HG02852 (cell line): ENCODE data around the gene JAM2.
A peak's percentile ranks its signal among the peaks of the same experiment; 100 is the strongest.
"Not testable (repeated sequence)": the region's sequence is repeated elsewhere in the genome, so short reads cannot be mapped to it uniquely, and the experiment has no call there.

Experiments used
- ATAC-seq: cut with Tn5 transposase; IDR thresholded peaks from one replicate; pipeline ENCODE4 v1.9.1; 2021; ENCODE audit warnings: mild to moderate bottlenecking, moderate library complexity; ENCODE audit not compliant: unreplicated experiment

The JAM2 gene, protein sequence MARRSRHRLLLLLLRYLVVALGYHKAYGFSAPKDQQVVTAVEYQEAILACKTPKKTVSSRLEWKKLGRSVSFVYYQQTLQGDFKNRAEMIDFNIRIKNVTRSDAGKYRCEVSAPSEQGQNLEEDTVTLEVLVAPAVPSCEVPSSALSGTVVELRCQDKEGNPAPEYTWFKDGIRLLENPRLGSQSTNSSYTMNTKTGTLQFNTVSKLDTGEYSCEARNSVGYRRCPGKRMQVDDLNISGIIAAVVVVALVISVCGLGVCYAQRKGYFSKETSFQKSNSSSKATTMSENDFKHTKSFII

DNA sequence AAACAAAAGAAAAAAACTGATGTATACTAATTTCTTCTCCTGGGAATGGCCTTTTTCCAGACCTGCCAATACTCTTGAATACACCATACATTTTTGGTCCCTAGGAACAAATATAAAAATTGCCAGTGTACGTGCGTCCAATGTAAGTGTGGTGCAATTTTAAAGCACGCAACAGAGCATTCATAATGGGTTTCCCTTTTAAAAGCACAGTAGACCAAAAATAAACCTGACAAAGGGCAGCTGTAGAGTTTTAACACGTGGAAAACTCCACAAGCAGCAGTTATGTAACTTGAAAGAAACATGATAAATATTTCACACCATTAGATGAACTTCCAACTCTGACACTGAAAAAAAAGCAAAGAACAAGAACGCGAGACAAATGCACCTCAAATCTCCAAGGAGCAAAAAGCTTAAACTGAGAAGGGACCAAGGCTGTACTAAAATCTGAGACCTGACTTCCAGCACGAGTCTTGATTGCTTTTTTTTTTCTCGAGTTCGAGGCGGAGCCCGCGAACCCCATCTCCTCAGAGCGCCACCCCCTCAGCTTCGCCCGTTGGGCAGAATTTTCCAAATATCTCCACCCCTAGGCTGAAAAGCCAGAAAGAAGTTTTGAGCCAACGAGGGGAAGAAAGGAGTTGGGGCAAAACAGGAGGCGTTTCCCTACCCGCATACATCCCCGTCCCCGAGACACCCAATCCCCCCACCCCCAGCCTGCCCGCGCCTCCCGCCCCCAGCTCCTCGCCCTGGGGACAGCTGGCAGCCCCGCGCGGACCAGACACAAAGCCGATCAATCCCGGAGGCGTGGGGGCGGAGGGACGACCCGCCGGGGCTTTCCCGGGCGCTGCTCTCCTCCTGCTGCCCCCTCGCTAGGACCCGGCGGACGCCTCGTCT, at the start of gene JAM2:
Gene JAM2 (plus strand): TSS at position 599 of the 891 bp plus-strand sequence. CDS start 564 bp downstream, outside the sequence.
- ATAC-seq, result peak; percentile 53

DNA sequence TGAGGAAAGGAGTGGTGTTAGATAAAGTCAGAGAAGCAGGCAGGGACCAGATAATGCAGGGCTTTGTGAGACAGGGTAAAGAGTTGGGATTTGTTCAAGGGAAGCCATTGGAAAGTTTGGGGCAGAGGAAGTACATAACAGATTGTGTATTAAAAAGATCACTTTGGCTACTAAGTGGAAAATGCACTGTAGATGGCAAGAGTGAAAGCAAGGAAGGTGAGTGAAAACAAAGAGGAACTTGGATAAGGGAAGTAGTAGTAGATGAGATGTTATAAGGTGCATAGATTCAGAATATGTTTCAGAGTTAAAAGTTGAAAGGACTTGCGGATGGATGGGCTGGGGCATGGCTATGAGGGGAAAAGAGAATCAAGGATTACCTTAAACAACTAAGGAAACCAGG, 49.2 kb upstream of the JAM2 start:
- ATAC-seq, result no peak

DNA sequence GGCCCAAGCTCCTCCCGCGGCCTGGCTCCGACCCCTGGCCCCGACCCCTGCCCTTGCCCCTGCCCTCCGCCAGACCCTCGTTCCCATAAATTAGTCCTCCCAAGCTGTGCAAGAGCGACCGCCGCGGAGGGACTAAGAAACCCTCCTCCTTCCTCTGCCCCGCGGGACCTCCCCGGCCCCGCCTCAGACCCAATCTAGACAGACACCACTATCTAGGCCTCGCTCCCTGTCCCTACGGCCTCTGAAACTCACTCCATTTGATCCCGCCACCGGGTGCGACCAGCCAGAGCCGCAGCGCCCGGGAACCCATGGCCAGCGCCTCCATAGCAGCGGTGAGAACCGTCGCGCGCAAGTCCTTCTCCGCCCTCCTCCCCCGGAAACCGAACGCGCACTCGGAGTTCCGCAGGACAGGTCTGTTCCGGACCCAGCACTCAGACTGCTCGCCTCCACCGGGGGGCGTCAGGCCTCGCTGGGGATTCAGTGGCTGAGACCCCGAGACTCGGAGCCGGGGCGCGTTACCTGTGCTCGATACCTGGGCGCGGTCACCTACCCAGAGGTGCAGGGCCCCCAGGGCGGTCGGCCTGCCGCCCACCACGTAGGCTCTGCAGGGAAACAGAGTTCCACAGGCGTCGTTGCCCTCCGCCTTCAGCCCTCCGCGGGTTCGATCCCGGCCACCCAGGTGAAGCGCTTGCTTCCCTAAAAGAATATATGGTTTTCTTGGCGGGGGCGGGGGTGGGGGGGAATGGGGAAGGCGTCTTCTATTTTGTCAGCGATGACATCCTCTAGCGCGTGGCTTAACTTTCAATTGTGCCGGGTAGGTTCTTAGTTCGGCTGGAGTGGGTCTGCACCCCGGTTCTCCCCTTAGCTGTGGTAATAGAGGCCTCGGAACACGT, 31.7 kb upstream of the JAM2 start, which contains the start of gene MRPL39:
Gene MRPL39 (minus strand): TSS at position 331 of the 893 bp plus-strand sequence. CDS start 6 bp downstream, at position 325.
- ATAC-seq, result peak; percentile 93

DNA sequence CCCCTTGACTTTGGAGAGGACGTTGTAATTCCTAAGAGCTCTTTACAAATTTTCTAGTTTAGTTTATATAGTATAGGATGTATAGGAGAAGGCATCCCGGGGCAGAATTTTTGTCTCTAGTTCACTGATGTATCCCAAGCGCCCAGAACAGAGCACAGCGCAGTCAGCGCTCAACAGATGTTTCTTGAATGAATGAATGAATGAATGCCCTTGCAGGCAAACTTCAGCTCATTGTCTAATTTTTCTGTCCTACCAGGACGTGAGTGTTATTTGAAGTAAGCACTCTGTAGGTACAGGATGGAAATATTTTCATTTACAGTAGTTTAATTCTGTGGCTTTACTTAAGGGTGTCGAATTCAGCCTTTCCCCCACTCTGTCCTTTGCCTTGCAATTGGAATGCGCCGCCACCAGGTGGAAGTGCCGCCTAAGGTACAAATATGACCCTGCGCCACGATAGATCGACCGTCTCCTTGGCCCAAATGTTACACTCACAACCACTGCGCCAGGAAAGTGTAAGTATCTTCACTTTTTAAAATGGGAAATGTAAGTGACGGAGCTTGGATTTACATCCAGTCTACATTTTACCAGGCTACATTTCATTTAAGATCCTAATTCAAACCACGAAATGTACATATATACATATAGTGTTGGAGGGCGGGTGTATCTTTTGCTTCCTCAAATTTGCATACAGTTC, 30.9 kb upstream of the JAM2 start:
- ATAC-seq, result peak; percentile 82

DNA sequence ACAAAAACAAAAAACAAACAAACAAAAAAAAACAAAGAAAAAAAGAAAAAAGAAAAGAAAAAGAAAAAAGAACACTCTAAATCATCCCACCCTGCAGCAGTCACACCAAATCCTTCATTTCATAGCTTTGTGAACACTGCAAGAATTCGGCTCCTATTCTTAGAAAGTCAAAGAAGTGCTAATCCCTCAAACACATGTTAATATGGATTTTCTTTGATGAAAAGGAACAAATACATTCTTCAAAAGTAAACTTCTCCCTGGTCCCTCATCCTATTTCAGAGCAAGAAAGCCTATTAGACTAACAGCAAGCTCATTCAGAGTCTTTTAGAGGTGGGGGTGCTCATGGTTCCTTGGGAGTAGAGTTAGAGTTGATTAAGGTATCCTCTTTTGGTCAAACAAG, 24.6 kb upstream of the JAM2 start:
- ATAC-seq, result no peak

DNA sequence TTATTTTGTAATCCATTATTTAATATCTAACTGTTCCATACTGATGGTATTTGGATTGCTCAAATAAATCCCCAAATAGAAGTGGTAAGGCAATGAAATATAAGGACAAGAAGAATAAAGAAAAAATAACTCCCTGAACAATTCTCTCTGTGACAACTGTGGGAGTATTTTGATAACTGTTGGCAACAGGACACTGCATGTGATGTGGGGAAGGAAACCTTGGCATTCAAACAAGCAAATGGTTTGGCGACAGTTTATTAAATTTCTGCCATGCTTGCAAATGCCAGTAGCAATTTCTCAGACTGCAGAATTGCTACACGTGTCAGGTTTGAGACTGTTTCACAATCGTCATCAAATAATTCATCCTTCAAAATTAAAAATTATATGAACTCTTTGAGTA, 23.2 kb upstream of the JAM2 start:
- no peak for ATAC-seq

DNA sequence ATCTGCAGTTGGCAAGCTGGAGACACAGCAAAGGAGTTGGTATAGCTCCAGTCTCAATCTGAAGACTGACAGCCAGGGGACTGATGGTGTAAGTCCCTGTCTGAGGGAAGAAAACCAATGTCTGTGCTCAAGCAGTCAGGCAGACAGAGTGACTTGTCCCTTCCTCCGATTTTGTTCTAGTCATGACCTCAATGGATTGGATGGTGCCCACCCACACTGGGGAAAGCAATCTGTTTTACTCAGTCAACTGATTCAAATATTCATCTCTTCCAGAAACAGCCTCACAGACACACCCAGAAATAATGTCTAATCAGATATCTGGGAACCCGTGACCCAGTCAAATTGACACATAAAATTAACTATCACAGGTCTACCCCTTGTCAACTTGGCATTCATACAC, 19.9 kb upstream of the JAM2 start:
- no peak for ATAC-seq

DNA sequence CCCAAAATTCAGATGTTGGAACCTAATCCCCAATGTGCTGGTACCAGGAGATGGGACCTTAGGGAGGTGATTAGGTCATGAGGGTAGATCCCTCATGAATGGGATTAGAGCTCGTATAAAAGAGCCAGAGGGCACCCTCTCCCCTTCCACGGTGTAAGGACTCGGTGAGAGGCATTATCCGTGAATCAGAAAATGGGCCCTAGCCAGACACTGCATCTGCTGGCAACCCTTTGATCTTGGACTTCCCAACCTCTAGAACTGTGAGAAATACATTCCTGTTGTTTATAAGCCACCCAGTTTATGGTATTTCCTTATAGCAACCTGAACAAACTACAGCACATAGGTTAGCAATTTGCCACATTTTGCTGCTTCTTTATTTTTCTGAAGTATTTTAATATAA, 14.5 kb upstream of the JAM2 start:
- no peak for ATAC-seq

DNA sequence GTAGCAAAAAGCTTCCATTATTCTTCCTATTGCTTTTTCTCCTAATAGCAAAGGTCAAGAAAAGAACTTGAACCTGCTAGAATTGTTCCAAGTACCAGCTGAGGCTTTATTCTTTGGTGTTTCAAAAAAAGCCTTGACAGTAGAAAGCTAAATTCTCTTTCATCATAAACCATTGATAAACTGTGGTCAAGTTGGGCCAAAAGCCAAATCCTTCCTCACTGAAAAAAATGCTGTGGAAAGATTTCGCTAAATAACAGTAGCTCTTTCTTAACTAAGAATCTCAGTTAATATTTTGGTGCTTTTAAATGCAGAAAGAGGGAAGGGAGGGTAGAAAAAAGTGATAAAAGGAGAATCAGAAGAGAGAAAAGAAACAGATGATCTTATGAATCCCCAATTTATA, 14.0 kb upstream of the JAM2 start:
- no peak for ATAC-seq

DNA sequence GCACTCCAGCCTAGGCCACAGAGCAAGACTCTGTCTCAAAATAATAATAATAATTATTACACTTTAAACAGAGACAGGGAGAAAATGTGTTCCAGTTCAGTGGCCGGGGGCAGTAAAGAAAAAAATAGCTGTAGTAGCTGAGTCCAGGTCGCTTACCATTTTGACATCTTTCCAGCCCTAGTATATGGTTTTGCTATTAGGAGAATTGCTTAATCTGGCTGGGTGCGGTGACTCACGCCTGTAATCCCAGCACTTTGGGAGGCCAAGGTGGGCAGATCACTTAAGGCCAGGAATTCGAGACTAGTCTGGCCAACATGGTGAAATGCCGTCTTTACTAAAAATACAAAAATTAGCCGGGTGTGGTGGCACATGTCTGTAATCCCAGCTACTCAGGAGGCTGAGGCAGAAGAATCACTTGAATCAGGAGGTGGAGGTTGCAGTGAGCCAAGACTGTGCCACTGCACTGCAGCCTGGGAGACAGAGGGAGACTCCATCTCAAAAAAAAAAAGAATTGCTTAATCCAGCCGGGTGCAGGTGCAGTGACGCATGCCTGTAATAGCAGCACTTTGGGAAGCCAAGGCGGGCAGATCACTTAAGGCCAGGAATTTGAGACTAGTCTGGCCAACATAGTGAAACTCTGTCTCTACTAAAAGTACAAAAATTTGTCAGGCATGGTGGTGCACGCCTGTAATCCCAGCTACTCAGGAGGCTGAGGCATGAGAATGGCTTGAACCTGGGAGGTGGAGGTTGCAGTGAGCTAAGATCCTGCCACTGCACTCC, 13.1 kb upstream of the JAM2 start:
- not testable (repeated sequence) for ATAC-seq

DNA sequence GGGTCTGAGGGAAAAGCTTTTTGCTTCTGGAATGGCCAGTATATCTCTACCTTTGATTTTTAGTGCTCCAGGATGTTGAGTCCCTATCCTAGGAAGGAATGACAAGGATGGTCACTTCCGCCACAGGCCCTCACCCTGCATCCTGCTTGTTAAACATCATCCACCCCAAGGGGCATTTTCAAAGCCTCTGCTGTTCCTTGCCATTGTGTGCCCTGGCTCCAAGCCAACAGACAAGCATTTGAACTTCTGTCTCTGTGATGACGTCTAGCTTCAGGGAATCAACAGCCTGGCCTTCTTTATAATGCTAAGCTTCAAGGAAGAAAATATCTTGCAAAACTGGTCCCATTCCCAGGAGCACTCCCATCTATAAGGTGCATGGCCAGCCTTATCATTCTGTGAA, 12.3 kb upstream of the JAM2 start:
- ATAC-seq, result no peak

DNA sequence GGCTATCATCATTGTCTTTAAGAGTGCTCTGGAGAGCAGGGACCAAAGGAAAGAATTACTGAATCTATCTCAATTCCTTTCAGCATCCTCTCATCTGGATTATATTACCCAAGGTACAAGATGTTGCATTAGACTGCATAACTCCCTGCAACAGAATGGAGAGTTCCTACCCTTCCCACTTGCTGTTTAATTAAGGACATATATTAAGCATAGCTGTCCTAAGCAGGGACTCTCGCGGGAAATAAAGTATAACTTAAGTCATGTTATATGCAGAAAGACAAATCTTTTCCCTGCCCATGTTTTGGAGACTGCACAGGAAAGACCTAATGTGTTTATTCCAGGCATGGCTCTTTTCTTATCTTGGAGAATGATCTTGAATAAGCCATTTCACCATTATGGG, 6.8 kb upstream of the JAM2 start:
- ATAC-seq, result no peak

DNA sequence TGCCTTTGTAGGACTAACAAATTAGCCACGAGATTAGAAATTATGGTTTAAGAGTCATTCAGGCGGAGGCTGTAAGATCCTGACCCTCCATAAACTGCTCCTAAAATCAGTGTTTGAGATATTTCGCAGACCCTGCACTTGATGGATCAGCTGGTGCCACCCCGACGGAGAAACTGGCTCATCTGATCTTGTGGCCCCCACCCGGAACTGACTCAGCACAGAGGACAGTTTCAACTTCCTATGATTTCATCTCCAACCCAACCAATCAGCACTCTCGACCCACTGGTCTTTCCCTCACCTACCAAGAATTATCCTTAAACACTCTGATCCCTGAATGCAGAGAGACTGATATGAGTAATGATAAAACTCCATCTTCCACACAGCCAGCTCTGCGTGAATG, 3.7 kb upstream of the JAM2 start:
- no peak for ATAC-seq

DNA sequence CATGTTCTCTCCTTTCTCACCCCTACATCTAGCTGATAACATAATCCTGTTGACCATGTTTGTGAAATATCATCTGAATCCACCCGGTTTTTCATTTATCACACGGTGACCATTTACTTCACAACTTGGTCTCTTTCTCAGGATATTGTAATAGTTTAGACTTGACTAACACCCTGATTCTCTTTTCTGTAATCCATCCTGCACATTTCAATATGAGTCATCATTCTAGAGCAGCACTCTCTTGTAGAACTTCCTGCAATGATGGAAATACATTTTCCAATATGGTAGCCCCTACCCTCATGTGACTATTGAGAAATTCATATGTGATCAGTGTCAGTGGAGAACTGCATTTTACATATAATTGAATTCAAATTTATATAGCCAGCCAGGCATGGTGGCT, 2.3 kb upstream of the JAM2 start:
- ATAC-seq, result no peak

DNA sequence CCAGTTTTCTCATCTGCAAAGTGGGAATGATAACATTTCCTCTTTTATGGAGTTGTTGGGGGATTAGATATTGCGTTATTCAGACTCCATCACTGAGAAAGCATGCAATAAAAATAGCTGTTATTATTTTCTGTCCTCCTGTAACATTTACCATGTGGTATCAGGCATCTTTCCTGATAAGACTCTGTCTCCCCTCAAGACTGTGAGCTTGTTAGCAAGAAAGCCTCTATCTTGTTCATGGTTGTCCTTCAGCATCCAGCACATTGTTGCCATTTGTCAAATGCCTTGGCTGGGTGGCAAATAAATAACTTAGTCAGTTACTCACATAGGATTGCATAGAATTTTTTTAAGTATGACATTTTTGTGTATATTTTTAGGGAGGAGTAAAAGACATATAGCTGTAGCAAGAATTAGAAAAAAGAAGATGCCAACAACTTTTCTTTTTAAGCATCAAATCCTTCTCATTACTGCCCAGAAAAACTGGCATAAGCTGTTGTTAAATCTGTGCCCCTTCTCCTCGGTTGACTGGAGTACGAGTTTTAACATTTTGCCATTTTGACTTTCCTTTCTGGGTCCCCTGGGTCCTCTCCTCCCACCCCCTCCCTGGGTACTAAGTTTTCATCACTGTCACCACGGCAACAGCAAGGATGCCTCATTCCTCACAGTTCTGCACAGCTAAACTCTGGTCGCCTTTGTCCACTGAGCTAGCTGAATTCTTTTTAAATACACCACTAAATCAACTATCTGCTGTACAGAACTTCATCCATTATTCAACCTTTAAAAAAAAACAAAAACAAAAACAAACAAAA, 1.0 kb upstream of the JAM2 start:
- ATAC-seq, result no peak

DNA sequence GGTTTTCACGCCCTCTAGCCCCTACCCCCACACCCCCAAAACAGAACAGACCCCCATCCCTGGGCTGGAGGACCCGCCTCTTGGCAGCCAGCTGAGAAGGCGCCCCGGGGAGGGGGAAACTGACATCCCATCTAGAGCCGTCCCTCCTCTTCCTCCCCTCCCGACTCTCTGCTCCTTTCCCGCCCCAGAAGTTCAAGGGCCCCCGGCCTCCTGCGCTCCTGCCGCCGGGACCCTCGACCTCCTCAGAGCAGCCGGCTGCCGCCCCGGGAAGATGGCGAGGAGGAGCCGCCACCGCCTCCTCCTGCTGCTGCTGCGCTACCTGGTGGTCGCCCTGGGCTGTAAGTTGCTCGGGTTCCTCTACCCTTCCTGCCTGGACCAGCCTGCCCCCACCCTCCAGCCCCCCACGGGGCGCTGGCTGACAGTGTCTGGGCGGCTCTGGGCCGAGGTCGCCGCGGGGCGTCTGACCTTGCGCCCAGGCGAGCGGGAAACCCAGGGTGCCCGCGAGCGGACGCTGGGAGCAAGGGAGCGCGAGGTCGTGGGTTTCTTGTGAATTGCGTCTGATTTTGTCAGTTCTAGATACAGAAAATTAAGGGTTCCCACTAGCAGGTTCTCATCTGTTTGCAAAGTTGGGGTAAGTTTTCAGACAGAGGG, 618 bp downstream of the JAM2 start:
- ATAC-seq, result peak; percentile 75

DNA sequence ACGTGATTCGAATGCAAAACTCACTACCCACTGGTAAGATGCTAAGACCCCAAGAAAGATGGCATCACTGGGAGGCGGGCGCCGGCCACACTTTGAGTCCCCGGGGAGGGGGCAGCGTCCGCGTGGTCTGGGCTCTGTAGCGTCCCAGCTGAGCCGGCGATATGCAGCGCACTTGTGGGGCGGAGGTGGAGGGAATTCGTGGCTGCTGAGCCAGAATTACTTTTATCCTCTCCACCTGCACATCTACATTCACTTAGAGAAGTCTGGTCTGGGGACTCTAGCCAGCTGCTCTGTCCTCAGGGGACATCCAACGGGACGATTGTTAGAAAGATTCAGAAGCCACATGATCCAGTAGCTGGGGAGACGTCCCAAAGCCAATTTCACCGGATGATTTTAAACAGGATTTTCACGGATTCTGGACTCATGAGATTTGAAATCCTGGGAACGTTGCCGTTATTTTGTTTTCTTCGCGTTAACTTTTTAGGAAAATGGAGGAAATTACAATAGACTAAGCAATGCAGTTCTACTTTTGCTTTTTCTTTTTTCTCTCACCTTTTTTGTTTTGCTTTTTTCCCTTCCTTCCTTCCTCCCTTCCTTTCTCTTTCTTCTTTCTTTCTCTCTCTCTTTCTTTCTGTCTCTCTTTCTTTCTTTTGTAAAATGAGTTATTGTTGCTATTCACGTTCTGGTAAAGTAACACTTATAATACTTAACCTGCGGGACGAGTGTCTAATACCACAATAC, 1.3 kb downstream of the JAM2 start:
- ATAC-seq, result peak; percentile 24

DNA sequence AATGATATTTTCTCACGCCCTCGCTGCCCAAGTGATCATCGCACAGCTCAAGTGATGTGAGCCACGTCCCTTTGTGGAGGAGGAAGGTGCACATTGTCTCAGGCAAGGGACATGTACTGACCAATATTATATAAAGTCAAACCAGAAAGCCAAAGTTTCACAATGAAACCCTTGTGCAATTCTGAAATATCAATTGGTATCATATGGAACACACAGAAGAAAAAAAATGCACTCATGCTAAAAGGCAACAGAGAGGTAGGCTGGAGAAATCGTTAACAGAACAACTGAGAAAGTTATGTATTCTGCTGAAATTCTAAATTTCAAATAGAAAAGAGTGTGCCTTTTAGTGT, 1.9 kb downstream of the JAM2 start:
- ATAC-seq, result no peak
